GM12878 (cell line): Measurements from ENCODE around the gene MST1R. TPM values are rescaled to one million over a fixed set of nuclear protein-coding genes. Genes with fewer than 3 reads are reported as not detected.

Source experiments
- BCL11A ChIP-seq: IDR thresholded peaks from 2 replicates; pipeline ENCODE4 v1.6.1; 2011; ENCODE audit warnings: low read depth, low read length
- BMI1 ChIP-seq: fragments of 450-650 bp; IDR thresholded peaks from 2 replicates; pipeline ENCODE4 v1.6.1; 2016; ENCODE audit warnings: mild to moderate bottlenecking, moderate library complexity, borderline replicate concordance
- BRCA1 ChIP-seq: IDR thresholded peaks from 2 replicates; pipeline ENCODE4 v1.6.1; 2011; ENCODE audit warnings: low read depth, low read length, improper control_type of control experiment
- CBFB ChIP-seq: IDR thresholded peaks from 2 replicates; pipeline ENCODE4 v1.6.1; 2016; ENCODE audit warnings: antibody characterized with exemption, low read depth
- CBX3 ChIP-seq: fragments of 200-600 bp; sonication (generic); IDR thresholded peaks from 2 replicates; pipeline ENCODE4 v1.6.1; 2016; ENCODE audit warnings: low read depth, borderline replicate concordance
- CBX5 ChIP-seq: sonication (generic); IDR thresholded peaks from 2 replicates; pipeline ENCODE4 v1.6.1; 2016; ENCODE audit warnings: low read depth, moderate library complexity, mild to moderate bottlenecking, inconsistent platforms
- CREB1 ChIP-seq: IDR thresholded peaks from 2 replicates; pipeline ENCODE4 v1.6.1; 2012; ENCODE audit warnings: low read depth, mild to moderate bottlenecking, inconsistent platforms
- EP300 ChIP-seq, 2 experiments: fragments of 150-350 bp in 1 of 2; IDR thresholded peaks; 2 replicates each; pipeline ENCODE4 v1.6.1; 2011 to 2012; ENCODE audit warnings: low read depth in 2 of 2, low read length in 2 of 2, borderline replicate concordance in 1 of 2, improper control_type of control experiment in 1 of 2, inconsistent platforms in 1 of 2; ENCODE audit not compliant: control insufficient read depth in 1 of 2
- FOXK2 ChIP-seq: fragments of 450-650 bp; IDR thresholded peaks from 2 replicates; pipeline ENCODE4 v1.6.1; 2017; ENCODE audit warnings: mild to moderate bottlenecking, moderate library complexity
- HCFC1 ChIP-seq: fragments of 150-350 bp; IDR thresholded peaks from 2 replicates; pipeline ENCODE4 v1.6.1; 2014; ENCODE audit warnings: low read length
- JUNB ChIP-seq: IDR thresholded peaks from 2 replicates; pipeline ENCODE4 v1.6.1; 2016; ENCODE audit warnings: antibody characterized with exemption, mild to moderate bottlenecking
- LARP7 ChIP-seq: fragments of 450-650 bp; IDR thresholded peaks from 2 replicates; pipeline ENCODE4 v1.6.1; 2017; ENCODE audit warnings: mild to moderate bottlenecking
- MEF2B ChIP-seq: fragments of 450-650 bp; IDR thresholded peaks from 2 replicates; pipeline ENCODE4 v1.6.1; 2018; ENCODE audit warnings: mild to moderate bottlenecking, moderate library complexity; ENCODE audit not compliant: partially characterized antibody, poor library complexity, severe bottlenecking
- MTA2 ChIP-seq: fragments of 450-650 bp; IDR thresholded peaks from 2 replicates; pipeline ENCODE4 v1.6.1; 2016; ENCODE audit warnings: low read depth, mild to moderate bottlenecking, moderate library complexity
- NFYA ChIP-seq: IDR thresholded peaks from 2 replicates; pipeline ENCODE4 v1.6.1; 2011; ENCODE audit warnings: low read depth, mild to moderate bottlenecking, low read length, improper control_type of control experiment, borderline replicate concordance
- PML ChIP-seq: IDR thresholded peaks from 2 replicates; pipeline ENCODE4 v1.6.1; 2012; ENCODE audit warnings: low read length, inconsistent platforms
- POLR2AphosphoS2 ChIP-seq: IDR thresholded peaks from 2 replicates; pipeline ENCODE4 v1.6.1; 2011; ENCODE audit warnings: low read depth, mild to moderate bottlenecking, low read length, improper control_type of control experiment, moderate library complexity
- SMARCA5 ChIP-seq: fragments of 450-650 bp; IDR thresholded peaks from 2 replicates; pipeline ENCODE4 v1.6.1; 2017; ENCODE audit warnings: mild to moderate bottlenecking
- SPI1 ChIP-seq: IDR thresholded peaks from 2 replicates; pipeline ENCODE4 v1.6.1; 2011; ENCODE audit warnings: low read depth, mild to moderate bottlenecking, low read length, moderate library complexity, borderline replicate concordance; ENCODE audit not compliant: insufficient read depth
- SREBF2 ChIP-seq: IDR thresholded peaks from 2 replicates; pipeline ENCODE4 v1.6.1; 2012; ENCODE audit warnings: mild to moderate bottlenecking, low read length
- STAT1 ChIP-seq: fragments of 450-650 bp; conservative IDR thresholded peaks from 2 replicates; pipeline ENCODE4 v1.6.1; 2014; ENCODE audit warnings: antibody characterized with exemption, mild to moderate bottlenecking
- STAT3 ChIP-seq: IDR thresholded peaks from 2 replicates; pipeline ENCODE4 v1.6.1; 2011; ENCODE audit warnings: low read depth, low read length, improper control_type of control experiment
- TCF3 ChIP-seq: IDR thresholded peaks from 2 replicates; pipeline ENCODE4 v1.6.1; 2012; ENCODE audit warnings: low read depth, mild to moderate bottlenecking, low read length, borderline replicate concordance; ENCODE audit not compliant: insufficient read depth
- WRNIP1 ChIP-seq: IDR thresholded peaks from 2 replicates; pipeline ENCODE4 v1.6.1; 2011; ENCODE audit warnings: low read depth, low read length, improper control_type of control experiment, borderline replicate concordance
- YBX1 ChIP-seq: fragments of 450-650 bp; IDR thresholded peaks from 2 replicates; pipeline ENCODE4 v1.6.1; 2016; ENCODE audit warnings: antibody characterized with exemption
- ZNF384 ChIP-seq: IDR thresholded peaks from 2 replicates; pipeline ENCODE4 v1.6.1; 2012; ENCODE audit warnings: low read depth, mild to moderate bottlenecking, low read length, improper control_type of control experiment, borderline replicate concordance
- ZSCAN29 ChIP-seq: fragments of 450-650 bp; IDR thresholded peaks from 2 replicates; pipeline ENCODE4 v1.6.1; 2017; ENCODE audit warnings: mild to moderate bottlenecking, moderate library complexity
- polyA plus RNA-seq, 11 experiments: library from polyadenylated mRNA; depleted of rRNA in 4 of 11; unstranded in 6 of 11; stranded (reverse) in 5 of 11; fragments of >200 nt; fragmentation: Nextera tagmentation in 4 of 11; fragmentation: Illumina TruSeq in 1 of 11; extraction: Ambion mirVana in 4 of 11; extraction: Trizol in 1 of 11; gene quantifications; 1 replicate in 1 of 11; 2 replicates in 10 of 11; pipeline versions ENCODE4 v1.2.1 to v1.2.3, GENCODE V29; 2011 to 2016; ENCODE audit warnings: inconsistent platforms in 2 of 11, missing spikeins in 2 of 11, low read depth in 1 of 11
- total RNA-seq, 4 experiments: library from RNA; depleted of rRNA in 3 of 4; stranded (reverse); fragments of >200 nt in 3 of 4; fragmentation: Illumina TruSeq in 1 of 4; extraction: Trizol in 1 of 4; gene quantifications; 2 replicates each; pipeline versions ENCODE4 v1.2.1 to v1.2.3, GENCODE V29; 2013 to 2021
- TF ChIP-seq, protein P1 (sequence below): fragments of 450-650 bp; IDR thresholded peaks from 2 replicates; pipeline ENCODE4 v1.6.1; 2016; ENCODE audit warnings: mild to moderate bottlenecking
- TF ChIP-seq, protein P2 (sequence below): fragments of 450-650 bp; conservative IDR thresholded peaks from 2 replicates; pipeline ENCODE4 v1.6.1; 2017; ENCODE audit warnings: mild to moderate bottlenecking, moderate library complexity
- TF ChIP-seq, protein P3 (sequence below): IDR thresholded peaks from 2 replicates; pipeline ENCODE4 v1.6.1; 2012; ENCODE audit warnings: low read depth, low read length, improper control_type of control experiment

The MST1R gene
- total and polyA plus RNA-seq, 10 of the 15 experiments (the other 5 are each of a cell fraction or from before 2014, with no cell fraction given) = 0.40 to 5.6 (median 1.2) TPM

DNA sequence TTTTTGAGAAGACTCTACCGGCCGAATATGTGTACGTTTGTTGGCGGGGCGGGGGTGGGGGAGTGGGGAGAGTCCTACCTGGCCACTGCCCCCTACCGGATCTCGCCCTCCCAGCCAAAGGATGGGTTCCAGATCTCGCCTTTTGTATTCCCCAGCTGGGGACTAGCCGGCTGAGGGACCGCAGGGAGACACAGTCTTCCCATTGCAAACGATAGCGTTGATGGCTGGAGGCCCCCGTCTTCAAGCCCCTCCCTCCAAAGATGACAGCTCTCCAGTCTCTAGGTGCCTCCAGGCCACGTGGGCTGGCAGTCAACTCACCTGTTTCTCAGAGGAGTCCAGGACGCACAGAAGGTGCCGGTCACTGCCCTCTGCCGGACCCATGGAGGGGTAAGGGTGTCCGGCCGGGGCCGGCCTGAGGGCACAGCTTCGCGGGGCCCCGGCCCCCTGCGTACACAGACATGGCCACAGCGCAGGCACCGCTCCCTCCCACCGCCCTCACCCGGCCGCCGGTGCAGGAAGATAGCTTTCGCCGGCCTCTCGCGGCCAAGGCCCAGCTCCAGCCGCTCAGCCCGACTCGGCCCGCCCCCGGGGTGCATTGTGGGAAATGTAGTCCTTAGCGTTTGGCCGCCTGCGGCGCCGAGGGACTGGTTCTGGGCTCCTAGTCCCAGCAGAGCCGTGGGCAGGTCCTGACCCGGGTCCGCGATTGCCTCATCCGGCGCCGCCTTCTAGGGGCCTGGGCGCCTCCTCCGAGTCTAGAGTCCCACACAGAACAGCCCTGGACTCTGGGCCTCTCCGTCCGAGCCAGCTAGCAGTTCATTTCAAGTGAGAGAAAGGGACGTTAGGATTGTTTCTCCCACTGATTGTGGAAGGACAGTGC, 25.9 kb upstream of the MST1R start, which contains the start of gene MON1A (continued):
- TF ChIP-seq STAT3 (no peak), ZNF384 (no peak), SMARCA5 (no peak), CBX5 (no peak), STAT1 (no peak), MEF2B (no peak), BRCA1 (no peak), MTA2 (no peak), BCL11A (no peak), TCF3 (0 out of 2 replicates have a peak, but pooled peaks have one; percentile 60), POLR2AphosphoS2 (no peak), YBX1 (no peak), SREBF2 (no peak), BMI1 (no peak), PML (no peak), CREB1 (peak; percentile 56), JUNB (no peak), EP300 (IDR thresholded peaks at IDR 0.05; ENCODE audit: borderline replicate concordance in 1 of 2, control insufficient read depth in 1 of 2, low read depth in 2 of 2, low read length in 2 of 2) (no peak), ZSCAN29 (no peak), CBFB (no peak), LARP7 (peak; percentile 87), CBX3 (no peak), SPI1 (no peak), NFYA (no peak), HCFC1 (peak; percentile 87), WRNIP1 (no peak), FOXK2 (no peak)
- TF ChIP-seq, protein P1, sequence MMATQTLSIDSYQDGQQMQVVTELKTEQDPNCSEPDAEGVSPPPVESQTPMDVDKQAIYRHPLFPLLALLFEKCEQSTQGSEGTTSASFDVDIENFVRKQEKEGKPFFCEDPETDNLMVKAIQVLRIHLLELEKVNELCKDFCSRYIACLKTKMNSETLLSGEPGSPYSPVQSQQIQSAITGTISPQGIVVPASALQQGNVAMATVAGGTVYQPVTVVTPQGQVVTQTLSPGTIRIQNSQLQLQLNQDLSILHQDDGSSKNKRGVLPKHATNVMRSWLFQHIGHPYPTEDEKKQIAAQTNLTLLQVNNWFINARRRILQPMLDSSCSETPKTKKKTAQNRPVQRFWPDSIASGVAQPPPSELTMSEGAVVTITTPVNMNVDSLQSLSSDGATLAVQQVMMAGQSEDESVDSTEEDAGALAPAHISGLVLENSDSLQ = peak; percentile 32; the same call in 1 of the 2 replicates
- TF ChIP-seq, protein P2, sequence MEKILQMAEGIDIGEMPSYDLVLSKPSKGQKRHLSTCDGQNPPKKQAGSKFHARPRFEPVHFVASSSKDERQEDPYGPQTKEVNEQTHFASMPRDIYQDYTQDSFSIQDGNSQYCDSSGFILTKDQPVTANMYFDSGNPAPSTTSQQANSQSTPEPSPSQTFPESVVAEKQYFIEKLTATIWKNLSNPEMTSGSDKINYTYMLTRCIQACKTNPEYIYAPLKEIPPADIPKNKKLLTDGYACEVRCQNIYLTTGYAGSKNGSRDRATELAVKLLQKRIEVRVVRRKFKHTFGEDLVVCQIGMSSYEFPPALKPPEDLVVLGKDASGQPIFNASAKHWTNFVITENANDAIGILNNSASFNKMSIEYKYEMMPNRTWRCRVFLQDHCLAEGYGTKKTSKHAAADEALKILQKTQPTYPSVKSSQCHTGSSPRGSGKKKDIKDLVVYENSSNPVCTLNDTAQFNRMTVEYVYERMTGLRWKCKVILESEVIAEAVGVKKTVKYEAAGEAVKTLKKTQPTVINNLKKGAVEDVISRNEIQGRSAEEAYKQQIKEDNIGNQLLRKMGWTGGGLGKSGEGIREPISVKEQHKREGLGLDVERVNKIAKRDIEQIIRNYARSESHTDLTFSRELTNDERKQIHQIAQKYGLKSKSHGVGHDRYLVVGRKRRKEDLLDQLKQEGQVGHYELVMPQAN = peak; percentile 97
- TF ChIP-seq, protein P3, sequence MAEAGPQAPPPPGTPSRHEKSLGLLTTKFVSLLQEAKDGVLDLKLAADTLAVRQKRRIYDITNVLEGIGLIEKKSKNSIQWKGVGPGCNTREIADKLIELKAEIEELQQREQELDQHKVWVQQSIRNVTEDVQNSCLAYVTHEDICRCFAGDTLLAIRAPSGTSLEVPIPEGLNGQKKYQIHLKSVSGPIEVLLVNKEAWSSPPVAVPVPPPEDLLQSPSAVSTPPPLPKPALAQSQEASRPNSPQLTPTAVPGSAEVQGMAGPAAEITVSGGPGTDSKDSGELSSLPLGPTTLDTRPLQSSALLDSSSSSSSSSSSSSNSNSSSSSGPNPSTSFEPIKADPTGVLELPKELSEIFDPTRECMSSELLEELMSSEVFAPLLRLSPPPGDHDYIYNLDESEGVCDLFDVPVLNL = no peak
